Neural crest cell (in vitro differentiated cells): ENCODE measurements around the gene ARHGAP22. TPM values are rescaled to one million over a fixed set of nuclear protein-coding genes. Genes with fewer than 3 reads are reported as not detected.

Source experiments
- DNase-seq: peaks from one replicate; pipeline ENCODE4 v3.0.0; 2021; ENCODE audit warnings: low read depth, mixed read lengths, low spot score
- H3K27ac Mint-ChIP-seq: one replicate; pipeline ENCODE4 v1.8.0; 2021; ENCODE audit warnings: mild to moderate bottlenecking, mixed read lengths; ENCODE audit not compliant: unreplicated experiment
- H3K27me3 Mint-ChIP-seq: 2 replicates; pipeline ENCODE4 v1.8.0; 2021; ENCODE audit warnings: low read depth, mild to moderate bottlenecking, mixed read lengths
- H3K36me3 Mint-ChIP-seq: 2 replicates; pipeline ENCODE4 v1.8.0; 2021; ENCODE audit warnings: low read depth, mild to moderate bottlenecking, mixed read lengths
- H3K4me1 Mint-ChIP-seq: 2 replicates; pipeline ENCODE4 v1.8.0; 2021; ENCODE audit warnings: mixed read lengths
- H3K4me3 Mint-ChIP-seq: one replicate; pipeline ENCODE4 v1.8.0; 2021; ENCODE audit warnings: mild to moderate bottlenecking, mixed read lengths
- H3K9me3 Mint-ChIP-seq: 2 replicates; pipeline ENCODE4 v1.8.0; 2021; ENCODE audit warnings: mixed read lengths
- total RNA-seq: library from RNA; stranded (reverse); gene quantifications from 2 replicates; pipeline ENCODE4 v1.2.1, GENCODE V29; 2021
- TF ChIP-seq, protein P1 (sequence below): fragments of 200-600 bp; sonication (generic); conservative IDR thresholded peaks from 2 replicates; pipeline ENCODE4 v1.5.0; 2021; ENCODE audit warnings: antibody characterized with exemption, mild to moderate bottlenecking

ARHGAP22 gene
- total RNA-seq, 1 donor from 2014 or later = 5.2 TPM

DNA sequence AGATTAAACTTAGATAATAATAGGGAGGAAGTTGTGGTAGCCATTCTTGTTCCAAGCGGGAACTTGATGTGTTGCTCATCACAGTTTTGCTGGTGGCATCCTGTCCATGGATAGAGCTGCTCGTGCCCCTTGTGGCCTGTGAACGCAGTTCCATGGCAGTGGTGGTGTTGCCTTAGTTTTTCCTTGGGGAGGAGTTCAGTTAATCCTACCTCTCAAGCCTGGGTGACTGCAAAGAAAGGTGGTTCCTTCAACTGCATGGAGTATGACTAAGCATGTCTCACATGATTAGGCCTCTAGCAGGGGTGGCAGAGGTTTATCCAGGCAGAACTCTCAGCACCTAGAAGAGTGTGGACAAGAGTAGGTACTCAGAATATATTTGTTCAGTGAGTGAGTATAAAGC, 198.7 kb downstream of the ARHGAP22 start:
- Mint-ChIP-seq H3K9me3 (no peaks in the 10 kb centered on the region), H3K4me3 (no peak overlapping the region), H3K27ac (no peak overlapping the region), H3K27me3 (no peaks in the 10 kb centered on the region), H3K36me3 (peaks cover 15% of the 10 kb centered on the region), H3K4me1 (peaks cover 4% of the 10 kb centered on the region)
- TF ChIP-seq, protein P1, sequence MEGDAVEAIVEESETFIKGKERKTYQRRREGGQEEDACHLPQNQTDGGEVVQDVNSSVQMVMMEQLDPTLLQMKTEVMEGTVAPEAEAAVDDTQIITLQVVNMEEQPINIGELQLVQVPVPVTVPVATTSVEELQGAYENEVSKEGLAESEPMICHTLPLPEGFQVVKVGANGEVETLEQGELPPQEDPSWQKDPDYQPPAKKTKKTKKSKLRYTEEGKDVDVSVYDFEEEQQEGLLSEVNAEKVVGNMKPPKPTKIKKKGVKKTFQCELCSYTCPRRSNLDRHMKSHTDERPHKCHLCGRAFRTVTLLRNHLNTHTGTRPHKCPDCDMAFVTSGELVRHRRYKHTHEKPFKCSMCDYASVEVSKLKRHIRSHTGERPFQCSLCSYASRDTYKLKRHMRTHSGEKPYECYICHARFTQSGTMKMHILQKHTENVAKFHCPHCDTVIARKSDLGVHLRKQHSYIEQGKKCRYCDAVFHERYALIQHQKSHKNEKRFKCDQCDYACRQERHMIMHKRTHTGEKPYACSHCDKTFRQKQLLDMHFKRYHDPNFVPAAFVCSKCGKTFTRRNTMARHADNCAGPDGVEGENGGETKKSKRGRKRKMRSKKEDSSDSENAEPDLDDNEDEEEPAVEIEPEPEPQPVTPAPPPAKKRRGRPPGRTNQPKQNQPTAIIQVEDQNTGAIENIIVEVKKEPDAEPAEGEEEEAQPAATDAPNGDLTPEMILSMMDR = no peak
- no peak for DNase-seq

DNA sequence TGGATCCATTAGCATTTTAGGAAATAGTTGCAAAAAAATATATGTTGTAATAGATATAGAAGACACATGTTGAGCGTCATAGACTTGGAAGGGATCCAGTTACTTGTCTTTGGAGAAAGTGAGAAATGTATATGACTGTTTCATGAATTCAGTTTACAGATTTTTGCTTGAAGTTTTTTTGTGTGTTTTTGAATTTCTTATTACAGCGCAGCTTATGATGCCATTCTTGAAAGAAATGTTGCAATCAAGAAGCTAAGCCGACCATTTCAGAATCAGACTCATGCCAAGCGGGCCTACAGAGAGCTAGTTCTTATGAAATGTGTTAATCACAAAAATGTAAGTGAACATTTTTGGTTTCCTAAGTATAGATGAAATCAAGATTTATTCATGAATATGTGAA, 200.2 kb downstream of the ARHGAP22 start:
- DNase-seq = no peak
- Mint-ChIP-seq H3K9me3 (no peaks in the 10 kb centered on the region), H3K27ac (no peak overlapping the region), H3K4me3 (no peak overlapping the region), H3K4me1 (peaks cover 18% of the 10 kb centered on the region), H3K36me3 (peaks cover 2% of the 10 kb centered on the region), H3K27me3 (no peaks in the 10 kb centered on the region)
- TF ChIP-seq, protein P1 = no peak

DNA sequence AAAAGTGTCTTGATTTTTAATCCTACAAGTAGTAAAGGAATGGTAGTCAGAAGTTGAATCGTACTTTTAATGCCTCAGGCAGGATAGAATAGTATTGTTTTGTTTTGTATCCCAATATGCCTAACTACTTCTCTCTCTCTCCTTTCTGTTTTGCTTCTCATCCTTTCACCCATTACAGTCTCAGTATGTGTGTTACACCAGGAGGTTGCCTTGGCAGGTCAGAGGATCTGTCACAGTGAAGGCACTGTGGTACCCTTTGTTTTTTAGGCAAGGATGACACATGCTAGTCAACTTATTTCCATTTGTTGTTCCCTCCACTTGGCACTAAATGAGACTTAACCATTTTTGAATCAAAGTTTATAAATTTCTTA, 204.0 kb downstream of the ARHGAP22 start:
- H3K4me1 Mint-ChIP-seq = peaks cover 33% of the 10 kb centered on the region
- H3K4me3 Mint-ChIP-seq = no peak overlapping the region
- no peak for DNase-seq
- TF ChIP-seq, protein P1 = no peak
- H3K27ac Mint-ChIP-seq = no peak overlapping the region
- H3K36me3 Mint-ChIP-seq = peaks cover 2% of the 10 kb centered on the region
- H3K9me3 Mint-ChIP-seq = no peaks in the 10 kb centered on the region
- no peaks in the 10 kb centered on the region for H3K27me3 Mint-ChIP-seq

DNA sequence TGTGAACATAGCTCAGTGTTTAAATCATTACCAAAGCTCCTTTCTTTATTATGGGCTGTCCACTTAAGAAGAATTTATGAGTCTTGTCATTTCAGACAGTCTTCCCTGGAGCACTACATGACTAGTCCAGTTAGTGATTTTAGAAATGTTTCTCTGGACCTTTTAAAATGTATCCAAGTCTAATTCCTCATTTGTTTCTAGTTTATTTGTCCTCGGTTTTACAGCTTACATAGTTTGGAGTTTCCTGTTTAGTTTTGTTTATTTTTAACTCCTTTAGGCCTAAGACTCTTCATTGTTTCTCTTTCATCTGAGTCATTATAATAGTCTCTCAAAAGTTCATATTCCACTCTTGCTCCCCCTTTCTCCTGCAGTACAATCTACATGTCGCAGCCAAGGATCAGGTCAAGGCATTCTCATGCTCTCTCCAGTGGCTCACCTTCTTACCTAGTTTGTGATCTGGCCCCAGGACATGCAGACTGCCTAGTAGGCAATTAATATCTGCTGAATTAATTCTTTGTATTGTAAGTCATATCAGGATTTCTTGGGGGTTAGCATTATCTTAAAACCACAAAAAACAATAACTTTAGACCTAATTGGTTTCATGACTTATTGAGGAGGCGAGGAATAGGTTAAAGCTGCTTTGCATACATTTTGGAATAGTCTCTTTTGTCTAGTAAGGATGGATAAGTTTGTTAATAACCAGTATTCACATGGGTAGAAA, 204.6 kb downstream of the ARHGAP22 start:
- DNase-seq = no peak
- Mint-ChIP-seq H3K9me3 (no peaks in the 10 kb centered on the region), H3K4me3 (no peak overlapping the region), H3K4me1 (peaks cover 33% of the 10 kb centered on the region), H3K27me3 (no peaks in the 10 kb centered on the region), H3K36me3 (peaks cover 2% of the 10 kb centered on the region), H3K27ac (no peak overlapping the region)
- TF ChIP-seq, protein P1 = no peak

DNA sequence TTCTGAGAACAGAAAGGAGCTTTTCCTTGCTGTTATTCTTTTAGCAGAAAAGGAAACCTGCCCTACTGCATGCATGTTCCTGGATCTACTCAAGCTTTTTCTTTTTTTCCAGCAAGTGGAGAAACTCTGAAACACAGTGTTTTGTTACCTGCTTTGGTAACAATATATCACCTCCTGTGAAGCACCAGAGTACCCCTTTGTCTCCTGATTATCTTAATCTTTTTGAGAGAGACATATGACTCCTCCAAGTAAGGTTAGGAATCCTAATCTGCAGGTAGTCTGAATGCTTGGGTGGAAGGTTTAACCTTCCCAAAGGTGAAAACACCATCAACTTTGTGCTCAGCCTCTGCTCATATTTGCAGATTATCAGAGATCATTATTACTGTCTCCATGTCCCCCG, 205.3 kb downstream of the ARHGAP22 start:
- TF ChIP-seq, protein P1 = no peak
- H3K4me1 Mint-ChIP-seq = peaks cover 33% of the 10 kb centered on the region
- H3K4me3 Mint-ChIP-seq = no peak overlapping the region
- H3K27me3 Mint-ChIP-seq = no peaks in the 10 kb centered on the region
- H3K36me3 Mint-ChIP-seq = peaks cover under 1% of the 10 kb centered on the region
- no peak for DNase-seq
- H3K27ac Mint-ChIP-seq = no peak overlapping the region
- H3K9me3 Mint-ChIP-seq = no peaks in the 10 kb centered on the region
